Astrocyte of the hippocampus (primary cell): Measurements from ENCODE around the gene MT1E.
"Not testable (repeated sequence)": the region's sequence is repeated elsewhere in the genome, so short reads cannot be mapped to it uniquely, and the experiment has no call there.

ENCODE experiments used
- DNase-seq: peaks from one replicate; pipeline ENCODE4 v3.0.0; 2011; ENCODE audit warnings: low read depth, low spot score

Gene MT1E

GRCh38 chr16:56672171-56672570 is 46.6 kb downstream of the MT1E start:
- not testable (repeated sequence) for DNase-seq

GRCh38 chr16:56672761-56673536 is 47.4 kb downstream of the MT1E start:
- DNase-seq: no peak

- DNase-seq: peak; percentile 41
Measured at GRCh38 chr16:56673921-56674320, 48.3 kb downstream of the MT1E start.

GRCh38 chr16:56674570-56674969 is 49.0 kb downstream of the MT1E start:
- not testable (repeated sequence) for DNase-seq

- no peak for DNase-seq
Measured at GRCh38 chr16:56675685-56676210, 50.2 kb downstream of the MT1E start.
